NCI-H748 (cell line): ENCODE measurements around the gene CYYR1.
"Not testable (repeated sequence)": the region's sequence is repeated elsewhere in the genome, so short reads cannot be mapped to it uniquely, and the experiment has no call there.

Experiments
- DNase-seq: peaks from one replicate; lab custom pipeline; 2025; ENCODE audit not compliant: unreplicated experiment; lab: John Stamatoyannopoulos, UW

CYYR1 gene

GRCh38 chr21:26491663-26492062 is 81.4 kb downstream of the CYYR1 start:
- no peak for DNase-seq

GRCh38 chr21:26490771-26491170 is 82.3 kb downstream of the CYYR1 start:
- no peak for DNase-seq

GRCh38 chr21:26489781-26490180 is 83.3 kb downstream of the CYYR1 start:
- DNase-seq, result no peak

DNA sequence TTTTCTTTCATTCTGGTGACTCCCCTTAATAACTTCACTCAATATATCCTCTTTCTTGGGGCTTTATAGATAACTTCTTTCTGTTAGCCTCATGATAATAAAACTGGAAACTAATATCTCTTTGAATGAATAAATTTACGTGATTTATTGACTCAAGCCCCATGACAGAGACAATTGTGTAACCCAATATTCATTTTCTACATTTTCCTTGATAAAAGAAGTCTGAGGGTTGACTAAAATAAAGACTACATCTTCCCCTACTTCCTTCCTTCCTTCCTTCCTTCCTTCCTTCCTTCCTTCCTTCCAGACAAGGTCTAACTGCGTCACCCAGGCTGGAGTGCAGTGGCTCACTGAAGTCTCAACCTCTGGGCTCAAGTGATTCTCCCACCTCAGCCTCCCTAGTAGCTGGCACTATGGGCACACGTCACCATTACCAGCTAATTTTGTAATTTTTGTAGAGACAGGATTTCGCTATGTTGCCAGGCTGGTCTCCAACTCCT is 85.1 kb downstream of the CYYR1 start:
- no peak for DNase-seq

DNA sequence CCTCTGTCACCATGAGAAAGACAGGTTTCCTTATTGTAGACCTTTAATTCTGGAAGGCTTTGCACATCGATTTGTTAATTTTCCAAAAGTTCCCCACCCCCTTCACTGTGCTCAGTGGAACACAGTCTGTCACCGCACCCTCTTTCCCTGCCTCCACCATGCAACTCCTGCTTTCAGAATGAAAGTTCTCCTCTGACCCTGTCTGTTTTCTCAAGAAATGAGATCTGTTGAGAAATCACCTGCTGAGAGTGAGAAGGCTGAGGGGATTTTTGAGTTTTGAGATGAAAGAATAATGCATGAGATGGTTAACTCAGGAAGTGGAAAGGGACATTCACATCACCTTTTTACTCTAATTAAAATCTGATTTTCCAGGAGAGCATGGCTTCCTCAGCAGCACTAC is 99.6 kb downstream of the CYYR1 start:
- DNase-seq, result no peak

GRCh38 chr21:26471099-26471471 is 102.0 kb downstream of the CYYR1 start:
- DNase-seq, result no peak

- no peak for DNase-seq
Observed at GRCh38 chr21:26470351-26471098, 102.6 kb downstream of the CYYR1 start.

DNA sequence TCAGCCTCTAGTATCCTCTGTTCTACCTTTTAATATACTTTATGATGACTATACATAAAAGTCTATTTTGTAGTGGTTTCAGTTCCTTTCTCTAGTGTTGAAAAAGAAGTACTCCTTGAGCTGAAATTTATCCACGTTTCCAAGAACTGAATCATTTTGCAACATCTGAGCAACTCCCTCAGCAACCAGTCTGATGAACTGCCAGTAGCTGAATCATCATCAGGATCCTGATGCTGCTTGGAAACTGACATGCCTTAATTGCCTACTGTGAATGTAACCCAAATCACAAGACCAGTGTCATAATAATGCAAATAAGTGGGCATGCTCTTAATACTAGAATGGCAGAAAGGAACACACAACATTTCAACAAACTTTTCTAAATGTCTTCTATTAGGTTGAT is 103.3 kb downstream of the CYYR1 start:
- DNase-seq, result no peak

- no peak for DNase-seq
Observed at GRCh38 chr21:26465916-26466315, 107.2 kb downstream of the CYYR1 start.

GRCh38 chr21:26461500-26461899 is 111.6 kb downstream of the CYYR1 start:
- no peak for DNase-seq

GRCh38 chr21:26460621-26461020 is 112.5 kb downstream of the CYYR1 start:
- no peak for DNase-seq

DNA sequence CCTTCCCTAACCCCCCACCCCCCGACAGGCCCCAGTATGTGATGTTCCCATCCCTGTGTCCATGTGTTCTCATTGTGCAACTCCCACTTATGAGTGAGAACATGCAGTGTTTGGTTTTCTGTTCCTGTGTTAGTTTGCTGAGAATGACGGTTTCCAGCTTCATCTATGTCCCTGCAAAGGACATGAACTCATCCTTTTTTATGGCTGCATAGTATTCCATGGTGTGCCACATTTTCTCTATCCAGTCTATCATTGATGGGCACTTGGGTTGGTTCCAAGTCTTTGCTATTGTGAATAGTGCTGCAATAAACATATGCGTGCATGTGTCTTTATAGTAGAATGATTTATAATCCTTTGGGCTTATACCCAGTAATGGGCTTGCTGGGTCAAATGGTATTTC is 114.2 kb downstream of the CYYR1 start:
- not testable (repeated sequence) for DNase-seq

- no peak for DNase-seq
Observed at GRCh38 chr21:26457817-26458216, 115.3 kb downstream of the CYYR1 start.

DNA sequence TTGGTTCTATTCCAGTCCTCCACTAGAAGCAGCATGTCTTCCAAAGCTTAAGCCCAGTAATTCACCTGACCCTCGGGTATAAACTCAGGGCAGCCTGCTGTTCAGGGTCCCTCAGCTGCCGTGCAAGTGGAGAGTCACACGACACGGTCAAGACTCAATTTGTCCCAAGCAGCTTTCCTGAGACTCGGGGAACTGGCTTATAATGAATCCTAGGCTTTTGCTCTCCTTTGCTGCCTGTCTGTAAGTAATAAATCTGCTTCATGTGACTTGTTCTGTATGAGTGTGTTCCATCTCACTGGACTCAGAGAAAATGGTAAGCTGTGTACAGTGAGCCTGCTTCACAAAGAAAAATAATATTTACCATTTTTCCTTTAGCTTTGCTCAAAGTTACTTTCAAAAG is 119.8 kb downstream of the CYYR1 start:
- DNase-seq, result no peak

- no peak for DNase-seq
Observed at GRCh38 chr21:26451081-26451740, 121.9 kb downstream of the CYYR1 start.

DNA sequence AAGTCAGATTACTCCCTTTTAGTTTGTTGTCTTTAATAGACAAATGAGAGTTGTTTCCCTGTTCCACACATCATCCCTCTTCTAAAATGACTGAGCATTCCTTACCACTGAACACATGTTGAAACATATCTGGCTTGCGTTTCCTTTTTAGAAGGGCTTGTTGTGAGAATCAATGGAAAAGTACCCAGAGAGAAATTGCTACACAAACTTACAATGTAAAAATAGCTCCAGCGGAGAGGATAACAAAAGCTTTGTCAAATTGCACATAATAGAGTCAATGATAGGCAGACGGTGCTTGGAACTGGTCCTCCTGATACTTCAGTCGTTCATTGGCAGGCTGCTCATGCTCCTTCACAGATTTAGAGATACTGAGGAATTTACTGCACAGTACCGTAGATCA is 123.9 kb downstream of the CYYR1 start:
- DNase-seq, result peak; percentile 29

- no peak for DNase-seq
Observed at GRCh38 chr21:26448751-26449150, 124.3 kb downstream of the CYYR1 start.

DNA sequence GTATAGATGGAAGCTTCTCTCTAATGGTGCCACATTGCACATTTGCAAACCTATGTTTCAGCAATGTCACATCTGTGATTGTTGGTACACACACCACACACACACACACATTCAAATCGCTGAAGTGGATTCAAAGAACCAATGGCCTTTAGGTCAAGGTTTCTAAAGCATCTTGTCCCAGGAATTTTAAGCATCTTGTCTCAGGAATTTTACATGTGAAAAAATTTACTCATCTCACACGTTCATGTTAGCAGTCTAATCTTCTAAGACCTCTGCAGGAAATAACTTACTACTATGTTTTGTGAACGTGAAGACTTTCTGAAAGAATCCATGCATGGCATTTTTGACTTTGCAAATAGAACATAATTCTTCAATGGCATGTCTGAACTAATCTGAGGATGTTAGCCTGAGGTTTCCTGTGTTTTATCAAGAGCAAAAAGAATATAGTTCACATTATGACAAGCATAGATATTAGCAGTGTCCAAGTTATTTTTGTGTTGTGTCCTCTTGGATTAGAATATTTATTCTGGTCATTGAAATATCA is 125.1 kb downstream of the CYYR1 start:
- no peak for DNase-seq

GRCh38 chr21:26445440-26445839 is 127.6 kb downstream of the CYYR1 start:
- DNase-seq, result no peak

DNA sequence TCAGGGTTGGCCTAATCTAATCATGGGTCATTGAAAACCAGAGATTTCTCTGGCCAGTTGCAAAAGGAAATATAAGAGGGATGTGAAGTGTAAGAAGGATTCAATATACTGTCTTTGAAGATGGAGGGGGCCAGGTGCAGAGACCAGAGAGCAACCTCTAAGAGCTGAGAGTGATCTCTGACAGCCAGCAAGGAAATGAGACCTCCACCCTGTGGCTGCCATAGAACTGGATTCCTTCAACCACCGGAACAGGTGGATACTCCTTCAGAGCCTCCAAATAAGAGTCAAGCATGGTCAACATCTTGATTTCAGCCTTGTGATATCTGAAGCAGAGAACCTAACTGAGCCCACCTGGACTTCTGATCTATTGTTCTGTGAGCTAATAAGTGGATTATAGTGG is 128.4 kb downstream of the CYYR1 start:
- DNase-seq, result no peak

DNA sequence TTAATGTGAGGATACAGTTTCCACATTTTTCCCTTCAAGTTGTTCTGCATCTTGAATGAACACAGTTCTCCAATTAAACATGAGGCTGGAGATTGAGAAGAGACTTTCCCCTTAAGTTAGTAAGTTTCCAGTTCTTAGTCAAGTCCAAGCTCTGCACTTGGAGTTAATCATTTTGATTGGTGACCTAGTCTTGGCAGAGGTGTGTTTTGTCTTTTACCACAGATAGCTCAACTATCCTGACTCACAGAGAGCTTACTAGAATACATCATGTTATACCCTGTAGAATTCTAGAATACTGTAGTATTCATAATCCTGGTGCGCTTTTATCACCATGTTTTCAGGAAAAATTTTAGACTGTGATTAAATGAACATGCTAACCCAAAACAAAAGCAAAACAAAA is 129.2 kb downstream of the CYYR1 start:
- no peak for DNase-seq

GRCh38 chr21:26443291-26443690 is 129.8 kb downstream of the CYYR1 start:
- no peak for DNase-seq
